Body of pancreas (tissue), 4 donors: Measurements from ENCODE around the gene GBP4. TPM values are rescaled to one million over a fixed set of nuclear protein-coding genes. Genes with fewer than 3 reads are reported as not detected.
"Not testable (repeated sequence)": the region's sequence is repeated elsewhere in the genome, so short reads cannot be mapped to it uniquely, and the experiment has no call there.

ENCODE experiments used
- ATAC-seq: fragments of 150-250 bp; one replicate; pipeline ENCODE4 v1.9.1; 2016
- DNase-seq, 4 donors: peaks; one replicate each; pipeline ENCODE4 v3.0.0-alpha.2; 2019
- H3K27ac ChIP-seq, 4 donors: fragments of 200-600 bp; sonication (generic); 1 replicate in 3 of 4; 2 replicates in 1 of 4; pipeline versions ENCODE4 v1.5.1 to v1.6.1; 2016 to 2019; ENCODE audit warnings: mild to moderate bottlenecking in 1 of 4, mixed read lengths in 1 of 4, moderate library complexity in 1 of 4
- H3K27me3 ChIP-seq, 2 donors: fragments of 200-600 bp; sonication (generic); one replicate each; pipeline ENCODE4 v1.6.0; 2016; ENCODE audit warnings: mild to moderate bottlenecking in 1 of 2
- H3K36me3 ChIP-seq, 2 donors: fragments of 200-600 bp; sonication (generic); replicated peaks in 1 of 2; 2 replicates each; pipeline ENCODE4 v1.5.1; 2016; ENCODE audit warnings: low read depth in 2 of 2; ENCODE audit not compliant: insufficient read depth in 1 of 2
- H3K4me1 ChIP-seq: fragments of 200-600 bp; sonication (generic); one replicate; pipeline ENCODE4 v1.6.0; 2016
- H3K4me3 ChIP-seq, 2 donors: fragments of 200-600 bp; sonication (generic); 1 replicate in 1 of 2; 2 replicates in 1 of 2; pipeline ENCODE4 v1.5.1; 2016 to 2019
- H3K9me3 ChIP-seq, 3 donors: fragments of 200-600 bp; sonication (generic); 1 replicate in 2 of 3; 2 replicates in 1 of 3; pipeline ENCODE4 v1.5.1; 2016
- CTCF ChIP-seq, 7 experiments: fragments of 450-650 bp in 4 of 7; fragments of 200-600 bp in 3 of 7; sonication (generic) in 3 of 7; IDR thresholded peaks; one replicate each; pipeline ENCODE4 v1.5.1; 2016 to 2019; ENCODE audit warnings: antibody characterized with exemption in 7 of 7
- POLR2A ChIP-seq, 3 donors: fragments of 450-650 bp; IDR thresholded peaks; one replicate each; pipeline ENCODE4 v1.6.1; 2016; ENCODE audit warnings: antibody characterized with exemption in 3 of 3, mild to moderate bottlenecking in 2 of 3
- WGBS, 2 donors: methylation state at CpG; one replicate each; pipeline ENCODE4 v1.1.5; 2017; 5-methylcytosine and 5-hydroxymethylcytosine counted together
- intact Hi-C: fragments of 100-400 bp; cut with DNase I; formaldehyde crosslinking; loops from one replicate; pipeline ENCODE4 v1.15.1; 2023
- total RNA-seq, 2 donors: library from RNA; depleted of rRNA; stranded (reverse); fragments of >200 nt; gene quantifications; one replicate each; pipeline ENCODE4 v1.1.0, GENCODE V29; 2016

The GBP4 gene
- total RNA-seq, result 1 to 10 TPM in 1 of 2 donors, under 1 TPM in 1; 0.66 to 2.6 TPM

GRCh38 chr1:89198491-89199072 lies at the start of gene GBP4:
TSS of gene GBP4 (minus strand) at chr1:89198942. CDS start at chr1:89198834, 108 bp downstream.
- H3K27me3 ChIP-seq, result no peaks in the 10 kb centered on the region

GRCh38 chr1:89243046-89243445 lies 44.3 kb upstream of the GBP4 start:
- H3K36me3 ChIP-seq, result no peaks in the 10 kb centered on the region
- intact Hi-C loops, result no loop called here
- no peak overlapping the region for H3K4me3 ChIP-seq
- no peaks in the 10 kb centered on the region for H3K27me3 ChIP-seq
- WGBS, 2 donors, result 79% methylated on average over 3 of the region's 3 CpGs
- ATAC-seq, result no peak
- no peak for DNase-seq
- no peaks in the 10 kb centered on the region for H3K4me1 ChIP-seq
- H3K27ac ChIP-seq, result no peak overlapping the region
- no peaks in the 10 kb centered on the region for H3K9me3 ChIP-seq
- no peak for TF ChIP-seq CTCF (IDR thresholded peaks at IDR 0.05)
- TF ChIP-seq POLR2A (IDR thresholded peaks at IDR 0.05), result no peak

More at GRCh38 chr1:89198491-89199072, at the start of gene GBP4:
- no peaks in the 10 kb centered on the region for H3K9me3 ChIP-seq
- peak within 1 kb of the TSS in 2 of 4 donors; percentile 17 to 67 for H3K27ac ChIP-seq
- H3K36me3 ChIP-seq, result no peaks in the 10 kb centered on the region
- peak in 3 of 4 donors; percentile 14 to 22 (median 21) for DNase-seq
- H3K4me3 ChIP-seq, result peak within 1 kb of the TSS in 1 of 2 donors; percentile 4
- intact Hi-C loops, result no loop called here
- TF ChIP-seq CTCF (IDR thresholded peaks at IDR 0.05) (no peak), POLR2A (IDR thresholded peaks at IDR 0.05) (no peak)
- H3K4me1 ChIP-seq, result peaks cover 11% of the 10 kb centered on the region
- ATAC-seq, result peak; percentile 42
- 8 to 16% methylated on average over 21 of the region's 21 CpGs for WGBS, 2 donors

GRCh38 chr1:89221341-89221740 lies 22.6 kb upstream of the GBP4 start:
- whole genome bisulfite sequencing, 2 donors, result 16 to 24% methylated on average over 1 of the region's 1 CpG
- DNase-seq (no peak), ATAC-seq (no peak)
- H3K27ac ChIP-seq, result no peak overlapping the region
- no peaks in the 10 kb centered on the region for H3K9me3 ChIP-seq
- intact Hi-C loops, result no loop called here
- no peaks in the 10 kb centered on the region for H3K36me3 ChIP-seq
- TF ChIP-seq POLR2A (IDR thresholded peaks at IDR 0.05), result no peak
- no peak for TF ChIP-seq CTCF (IDR thresholded peaks at IDR 0.05)
- H3K27me3 ChIP-seq, result no peaks in the 10 kb centered on the region
- no peaks in the 10 kb centered on the region for H3K4me1 ChIP-seq
- no peak overlapping the region for H3K4me3 ChIP-seq

GRCh38 chr1:89219851-89220250 lies 21.1 kb upstream of the GBP4 start:
- ATAC-seq, H3K27ac ChIP-seq, intact Hi-C loops, H3K27me3 ChIP-seq, H3K4me1 ChIP-seq, H3K9me3 ChIP-seq, H3K36me3 ChIP-seq, H3K4me3 ChIP-seq, DNase-seq: not testable (repeated sequence)

- DNase-seq, ATAC-seq, H3K9me3 ChIP-seq, H3K4me1 ChIP-seq, H3K36me3 ChIP-seq, H3K4me3 ChIP-seq, H3K27me3 ChIP-seq, H3K27ac ChIP-seq, intact Hi-C loops: not testable (repeated sequence)
- 67 to 75% methylated on average over 3 of the region's 3 CpGs for WGBS, 2 donors
Measured at GRCh38 chr1:89218941-89219340, 20.2 kb upstream of the GBP4 start.

- ATAC-seq (no peak), DNase-seq (no peak)
- H3K4me1 ChIP-seq, result peaks cover 3% of the 10 kb centered on the region
- no peaks in the 10 kb centered on the region for H3K36me3 ChIP-seq
- H3K27me3 ChIP-seq, result no peaks in the 10 kb centered on the region
- 15 to 30% methylated on average over 1 of the region's 1 CpG for WGBS, 2 donors
- intact Hi-C loops, result no loop called here
- no peak overlapping the region for H3K27ac ChIP-seq
- no peak overlapping the region for H3K4me3 ChIP-seq
- no peak for TF ChIP-seq POLR2A (IDR thresholded peaks at IDR 0.05)
- no peak for TF ChIP-seq CTCF (IDR thresholded peaks at IDR 0.05)
- no peaks in the 10 kb centered on the region for H3K9me3 ChIP-seq
Measured at GRCh38 chr1:89213347-89213746, 14.6 kb upstream of the GBP4 start.
